GM13976 (cell line): Measurements from ENCODE around the gene COX7B2.

Experiments
- DNase-seq: peaks from one replicate; pipeline ENCODE4 v3.0.0; 2012; ENCODE audit warnings: low spot score
- in situ Hi-C: fragments of 300-500 bp; cut with MboI; formaldehyde crosslinking; loops from one replicate; pipeline ENCODE4 v1.12.0; 2022; ENCODE audit warnings: low sequenced_read_pairs, mixed read lengths, inconsistent platforms; ENCODE audit not compliant: unreplicated experiment
- TF ChIP-seq, protein P1 (sequence below): IDR thresholded peaks from 2 replicates; pipeline ENCODE4 v1.5.1; 2012; ENCODE audit warnings: borderline replicate concordance, mild to moderate bottlenecking; ENCODE audit not compliant: insufficient read depth; ENCODE audit errors: extremely low read depth, missing control alignments, control extremely low read depth

The COX7B2 gene, protein sequence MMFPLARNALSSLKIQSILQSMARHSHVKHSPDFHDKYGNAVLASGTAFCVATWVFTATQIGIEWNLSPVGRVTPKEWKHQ

DNA sequence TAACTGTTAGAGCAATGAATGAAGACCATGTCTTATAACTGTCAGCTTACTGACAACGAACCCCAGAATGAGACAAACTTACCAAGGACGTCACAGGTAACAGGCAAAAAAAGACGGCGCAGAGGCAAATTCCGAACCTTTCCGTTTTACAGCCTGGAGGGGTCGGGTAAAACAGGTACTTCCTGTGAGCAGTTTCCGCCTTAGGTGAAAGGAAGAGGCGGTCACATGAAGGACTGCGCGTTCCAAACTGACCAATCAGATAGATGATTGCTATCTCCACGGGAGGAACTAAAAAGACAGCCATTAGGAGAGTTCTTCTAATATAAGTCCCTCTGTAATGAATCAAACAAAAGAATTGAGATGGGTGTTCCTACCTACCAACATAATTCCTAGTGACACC, at the start of gene COX7B2:
TSS of gene COX7B2 (minus strand) at position 168 of the 400 bp plus-strand sequence. CDS start 174,053 bp downstream, outside the sequence.
- DNase-seq = no peak
- TF ChIP-seq, protein P1, sequence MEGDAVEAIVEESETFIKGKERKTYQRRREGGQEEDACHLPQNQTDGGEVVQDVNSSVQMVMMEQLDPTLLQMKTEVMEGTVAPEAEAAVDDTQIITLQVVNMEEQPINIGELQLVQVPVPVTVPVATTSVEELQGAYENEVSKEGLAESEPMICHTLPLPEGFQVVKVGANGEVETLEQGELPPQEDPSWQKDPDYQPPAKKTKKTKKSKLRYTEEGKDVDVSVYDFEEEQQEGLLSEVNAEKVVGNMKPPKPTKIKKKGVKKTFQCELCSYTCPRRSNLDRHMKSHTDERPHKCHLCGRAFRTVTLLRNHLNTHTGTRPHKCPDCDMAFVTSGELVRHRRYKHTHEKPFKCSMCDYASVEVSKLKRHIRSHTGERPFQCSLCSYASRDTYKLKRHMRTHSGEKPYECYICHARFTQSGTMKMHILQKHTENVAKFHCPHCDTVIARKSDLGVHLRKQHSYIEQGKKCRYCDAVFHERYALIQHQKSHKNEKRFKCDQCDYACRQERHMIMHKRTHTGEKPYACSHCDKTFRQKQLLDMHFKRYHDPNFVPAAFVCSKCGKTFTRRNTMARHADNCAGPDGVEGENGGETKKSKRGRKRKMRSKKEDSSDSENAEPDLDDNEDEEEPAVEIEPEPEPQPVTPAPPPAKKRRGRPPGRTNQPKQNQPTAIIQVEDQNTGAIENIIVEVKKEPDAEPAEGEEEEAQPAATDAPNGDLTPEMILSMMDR = no peak
- in situ Hi-C loops = no loop called here

DNA sequence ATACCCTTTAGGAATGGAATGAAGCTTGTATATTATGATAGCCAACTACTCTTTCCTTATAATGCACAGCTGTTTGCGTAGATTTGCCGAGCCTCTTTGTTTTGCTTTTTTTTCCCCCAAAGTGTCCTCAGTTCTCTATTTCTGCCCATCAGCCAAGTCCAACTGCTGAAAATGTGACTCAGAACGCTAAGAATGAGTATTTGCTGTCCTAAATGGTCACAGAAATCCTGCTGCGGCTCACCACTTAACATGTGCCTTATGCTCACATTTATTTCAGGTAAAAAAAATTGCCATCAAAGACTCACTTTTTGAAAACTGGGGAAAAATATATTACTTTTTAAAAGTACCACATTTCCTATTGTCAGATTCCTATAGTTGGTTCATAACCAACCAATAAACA, 47.4 kb upstream of the COX7B2 start:
- in situ Hi-C loops = no loop called here
- no peak for DNase-seq
- TF ChIP-seq, protein P1 = no peak

DNA sequence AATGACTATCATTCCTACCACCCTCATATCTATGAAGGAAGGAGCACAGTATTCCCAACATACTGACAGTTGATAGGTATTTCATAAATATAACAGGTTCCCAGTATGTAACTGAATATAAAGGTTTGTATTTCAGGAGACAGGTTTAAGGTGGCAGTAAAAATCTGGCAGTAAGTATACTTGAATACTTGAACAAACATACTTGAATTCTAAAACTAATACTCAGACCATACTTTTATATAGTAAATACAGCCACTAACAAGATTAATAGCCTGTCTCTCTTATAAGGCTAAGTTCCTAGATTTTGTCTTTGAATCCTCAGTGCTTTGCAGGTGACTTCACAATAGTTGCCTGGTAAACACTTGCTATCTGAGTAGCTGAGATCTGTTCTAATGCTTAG, 46.6 kb upstream of the COX7B2 start:
- TF ChIP-seq, protein P1 = no peak
- no peak for DNase-seq
- in situ Hi-C loops = no loop called here

DNA sequence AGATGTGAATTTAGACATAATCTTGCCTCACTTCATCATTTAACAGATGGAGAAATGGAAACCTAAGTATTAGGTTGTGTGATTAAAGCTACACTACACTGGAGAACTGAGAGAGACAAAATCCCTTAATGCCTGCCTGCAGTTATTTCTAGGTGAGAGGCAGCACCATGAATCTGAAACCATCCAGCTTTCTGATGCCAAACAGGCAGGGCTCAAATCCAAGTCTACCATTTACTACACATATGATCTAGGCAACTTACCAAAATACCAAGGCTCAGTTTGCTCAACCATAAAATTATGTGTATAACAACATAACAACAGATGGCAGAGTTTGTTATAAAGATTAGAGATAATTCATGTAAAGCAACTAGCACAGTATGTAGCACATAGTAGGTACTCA, 45.6 kb upstream of the COX7B2 start:
- TF ChIP-seq, protein P1 = no peak
- in situ Hi-C loops = no loop called here
- no peak for DNase-seq

DNA sequence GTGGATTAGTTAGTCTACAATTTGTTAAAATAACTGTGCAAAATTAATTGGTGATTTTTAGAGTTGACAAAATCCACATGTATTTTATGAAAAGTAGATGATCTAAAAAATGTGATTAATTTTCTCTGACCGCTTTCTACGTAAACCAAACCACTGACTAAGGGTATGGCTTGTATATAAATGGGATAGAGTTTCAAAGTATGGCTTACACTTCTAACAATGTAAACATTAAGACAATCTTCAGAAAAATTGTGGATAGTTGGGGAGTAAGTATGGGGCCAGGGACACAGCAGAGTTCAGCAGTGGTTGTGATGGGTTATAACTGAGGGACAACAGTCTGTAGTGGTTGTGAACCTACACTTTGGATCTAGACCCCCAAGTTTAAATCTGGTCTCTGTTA, 44.5 kb upstream of the COX7B2 start:
- no peak for DNase-seq
- in situ Hi-C loops = no loop called here
- TF ChIP-seq, protein P1 = no peak

DNA sequence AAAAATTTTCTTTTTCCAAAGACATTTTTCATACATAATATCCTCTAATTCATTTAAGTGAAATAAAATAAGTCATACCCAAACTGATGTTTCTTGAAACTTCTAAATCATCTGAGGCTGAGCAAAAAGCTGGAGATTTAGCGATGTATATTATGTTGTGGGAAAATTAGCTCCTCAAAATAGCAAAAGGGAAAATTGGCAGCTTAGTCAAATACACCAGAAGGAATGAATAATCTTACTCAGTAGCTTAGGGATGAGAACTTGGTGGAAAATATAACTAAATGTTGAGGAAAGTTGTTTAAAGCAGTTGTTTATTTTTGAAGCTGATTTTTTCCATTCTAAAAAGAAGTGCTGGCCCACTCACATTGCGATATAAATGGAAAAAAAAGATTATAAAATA, 43.4 kb upstream of the COX7B2 start:
- no peak for DNase-seq
- in situ Hi-C loops = no loop called here
- TF ChIP-seq, protein P1 = no peak

DNA sequence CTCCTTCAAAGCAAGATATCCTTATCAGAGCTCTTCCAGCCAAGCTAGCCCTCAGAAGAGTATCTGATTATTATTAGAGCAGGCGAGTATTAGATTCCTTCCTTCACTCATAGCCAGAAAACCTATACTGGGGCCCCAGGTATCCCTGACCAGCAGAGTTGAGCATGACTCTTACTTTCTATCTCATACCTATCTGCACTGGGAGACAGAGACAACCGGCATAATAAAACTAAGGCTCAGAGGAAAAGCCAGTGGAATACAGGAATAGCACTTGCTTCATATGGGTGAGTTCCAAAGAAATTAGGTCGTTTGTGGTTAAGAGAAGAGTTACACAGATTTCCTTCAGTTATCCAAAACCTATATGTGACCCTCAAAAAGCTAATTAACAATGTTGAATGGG, 41.8 kb upstream of the COX7B2 start:
- TF ChIP-seq, protein P1 = no peak
- no peak for DNase-seq
- in situ Hi-C loops = no loop called here
